HepG2 (cell line): ENCODE results near the gene MAST1. TPM values are rescaled to one million over a fixed set of nuclear protein-coding genes. Genes with fewer than 3 reads are reported as not detected.
A peak's percentile ranks its signal among the peaks of the same experiment; 100 is the strongest.

ENCODE experiments used
- CEBPB ChIP-seq: IDR thresholded peaks from 2 replicates; pipeline ENCODE4 v1.6.1; 2011; ENCODE audit warnings: low read depth, low read length, improper control_type of control experiment, borderline replicate concordance
- CEBPG ChIP-seq: IDR thresholded peaks from 2 replicates; pipeline ENCODE4 v1.6.1; 2016
- HDAC1 ChIP-seq: sonication (generic); formaldehyde crosslinking; IDR thresholded peaks from 2 replicates; pipeline ENCODE4 v1.5.1; 2020; ENCODE audit warnings: mild to moderate bottlenecking, missing genetic modification reagents
- RXRA ChIP-seq: sonication (generic); formaldehyde crosslinking; IDR thresholded peaks from 2 replicates; pipeline ENCODE4 v1.5.1; 2020; ENCODE audit warnings: missing genetic modification reagents
- SOX13 ChIP-seq, 3 experiments: fragments of 450-650 bp in 1 of 3; sonication (generic) in 1 of 3; formaldehyde crosslinking in 1 of 3; IDR thresholded peaks in 2 of 3; conservative IDR thresholded peaks in 1 of 3; 2 replicates each; pipeline versions ENCODE4 v1.5.0 to v1.6.1; 2016 to 2020; ENCODE audit warnings: antibody characterized with exemption in 1 of 3, mild to moderate bottlenecking in 1 of 3, missing compliant biosample characterization in 1 of 3, missing genetic modification reagents in 1 of 3, moderate library complexity in 1 of 3
- TOE1 ChIP-seq: sonication (generic); formaldehyde crosslinking; IDR thresholded peaks from 2 replicates; pipeline ENCODE4 v1.4.0; 2020; ENCODE audit warnings: mild to moderate bottlenecking, missing genetic modification reagents
- ZNF331 ChIP-seq: sonication (generic); formaldehyde crosslinking; IDR thresholded peaks from 2 replicates; pipeline ENCODE4 v1.4.0; 2020; ENCODE audit warnings: missing genetic modification reagents
- ZNF720 ChIP-seq: sonication (generic); formaldehyde crosslinking; IDR thresholded peaks from 2 replicates; pipeline ENCODE4 v1.4.0; 2020; ENCODE audit warnings: missing genetic modification reagents
- ZNF749 ChIP-seq: sonication (generic); formaldehyde crosslinking; IDR thresholded peaks from 2 replicates; pipeline ENCODE4 v1.8.0; 2022; ENCODE audit warnings: mild to moderate bottlenecking, missing genetic modification reagents, moderate library complexity, borderline replicate concordance
- polyA plus RNA-seq, 8 experiments: library from polyadenylated mRNA; depleted of rRNA in 3 of 8; stranded (reverse) in 7 of 8; unstranded in 1 of 8; fragments of >200 nt; fragmentation: Illumina TruSeq in 4 of 8; extraction: Trizol in 4 of 8; gene quantifications; 2 replicates each; pipeline versions ENCODE4 v1.2.1 to v1.2.3, GENCODE V29; 2011 to 2016; ENCODE audit warnings: low read depth in 4 of 8, missing spikeins in 1 of 8, mixed read lengths in 1 of 8; ENCODE audit not compliant: insufficient read depth in 1 of 8
- total RNA-seq, 5 experiments: library from RNA; depleted of rRNA; stranded (reverse); fragments of >200 nt; fragmentation: Illumina TruSeq; extraction: Trizol; gene quantifications; 2 replicates each; pipeline ENCODE4 v1.2.3, GENCODE V29; 2016; ENCODE audit warnings: low read depth in 1 of 5
- TF ChIP-seq, protein P1 (sequence below): sonication (generic); formaldehyde crosslinking; IDR thresholded peaks from 2 replicates; pipeline ENCODE4 v1.8.0; 2022; ENCODE audit warnings: missing genetic modification reagents, mild to moderate bottlenecking, borderline replicate concordance
- TF ChIP-seq, protein P2 (sequence below): sonication (generic); formaldehyde crosslinking; IDR thresholded peaks from 2 replicates; pipeline ENCODE4 v1.4.0; 2020; ENCODE audit warnings: mild to moderate bottlenecking, missing genetic modification reagents
- TF ChIP-seq, protein P3 (sequence below): sonication (generic); formaldehyde crosslinking; IDR thresholded peaks from 2 replicates; pipeline ENCODE4 v1.8.1; 2022; ENCODE audit warnings: mild to moderate bottlenecking, missing genetic modification reagents
- TF ChIP-seq, protein P4 (sequence below): sonication (generic); formaldehyde crosslinking; IDR thresholded peaks from 2 replicates; pipeline ENCODE4 v1.4.0; 2020; ENCODE audit warnings: missing genetic modification reagents
- TF ChIP-seq, protein P5 (sequence below): IDR thresholded peaks from 2 replicates; pipeline ENCODE4 v1.6.1; 2016; ENCODE audit warnings: missing genetic modification reagents, missing compliant biosample characterization
- TF ChIP-seq, protein P6 (sequence below): sonication (generic); formaldehyde crosslinking; IDR thresholded peaks from 2 replicates; pipeline ENCODE4 v1.5.1; 2020; ENCODE audit warnings: mild to moderate bottlenecking, missing genetic modification reagents, moderate library complexity

The MAST1 gene
- total and polyA plus RNA-seq, 2 of the 13 experiments (the other 11 are each of a cell fraction or from before 2014, with no cell fraction given), result 0.73 to 4.7 TPM

DNA sequence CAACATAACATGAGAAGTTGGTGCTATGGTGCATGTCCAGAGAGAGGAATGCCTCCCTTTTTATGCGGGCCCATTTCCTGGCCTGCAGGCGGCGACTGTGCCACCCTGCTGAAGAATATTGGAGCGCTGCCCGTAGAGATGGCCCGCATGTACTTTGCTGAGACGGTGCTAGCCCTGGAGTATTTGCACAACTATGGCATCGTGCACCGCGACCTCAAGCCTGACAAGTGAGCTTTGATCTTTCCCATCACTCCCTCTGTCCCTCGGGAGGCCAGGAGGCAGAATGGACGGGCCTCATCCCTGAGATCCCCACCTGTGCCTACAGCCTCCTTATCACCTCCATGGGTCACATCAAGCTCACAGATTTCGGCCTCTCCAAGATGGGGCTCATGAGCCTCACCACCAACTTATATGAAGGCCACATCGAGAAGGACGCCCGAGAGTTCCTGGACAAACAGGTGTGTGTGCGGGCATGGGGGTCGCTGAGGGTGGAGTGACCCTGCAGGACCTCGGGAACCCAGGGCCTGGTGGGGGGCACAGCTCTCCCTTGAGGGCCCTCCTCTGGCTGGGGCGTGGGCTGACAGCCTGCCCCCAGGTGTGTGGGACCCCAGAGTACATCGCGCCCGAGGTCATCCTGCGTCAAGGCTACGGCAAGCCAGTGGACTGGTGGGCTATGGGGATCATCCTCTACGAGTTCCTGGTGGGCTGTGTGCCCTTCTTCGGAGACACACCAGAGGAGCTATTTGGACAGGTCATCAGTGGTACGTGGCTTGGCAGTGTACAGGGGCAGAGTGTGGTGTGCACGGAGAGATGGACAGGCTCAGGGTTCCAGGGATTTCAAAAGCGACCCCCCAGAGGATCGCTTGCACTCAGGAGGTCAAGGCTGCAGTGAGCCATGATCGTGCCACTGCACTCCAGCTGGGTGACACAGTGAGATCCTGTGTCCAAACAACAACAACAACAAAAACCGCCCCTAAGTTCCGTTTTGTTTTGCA lies 26.7 kb downstream of the MAST1 start (continued):
- TF ChIP-seq SOX13 (IDR thresholded peaks at IDR 0.05) (no peak), SOX13 (CRISPR knock-in tag; conservative IDR thresholded peaks at IDR 0.05 in 1 of 2, IDR thresholded peaks at IDR 0.05 in 1 of 2) (peak in 1 of 2 experiments; percentile 20; a peak in 1 of 4 replicates), RXRA (CRISPR knock-in tag) (peak; percentile 73; the same call in 1 of the 2 replicates), CEBPG (peak; percentile 62), CEBPB (peak; percentile 63), TOE1 (no peak), ZNF749 (no peak), ZNF331 (CRISPR knock-in tag) (peak; percentile 57; the same call in 1 of the 2 replicates), ZNF720 (CRISPR knock-in tag) (no peak), HDAC1 (CRISPR knock-in tag) (peak; percentile 37)
- TF ChIP-seq, protein P1, sequence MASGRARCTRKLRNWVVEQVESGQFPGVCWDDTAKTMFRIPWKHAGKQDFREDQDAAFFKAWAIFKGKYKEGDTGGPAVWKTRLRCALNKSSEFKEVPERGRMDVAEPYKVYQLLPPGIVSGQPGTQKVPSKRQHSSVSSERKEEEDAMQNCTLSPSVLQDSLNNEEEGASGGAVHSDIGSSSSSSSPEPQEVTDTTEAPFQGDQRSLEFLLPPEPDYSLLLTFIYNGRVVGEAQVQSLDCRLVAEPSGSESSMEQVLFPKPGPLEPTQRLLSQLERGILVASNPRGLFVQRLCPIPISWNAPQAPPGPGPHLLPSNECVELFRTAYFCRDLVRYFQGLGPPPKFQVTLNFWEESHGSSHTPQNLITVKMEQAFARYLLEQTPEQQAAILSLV (CRISPR knock-in tag), result no peak
- TF ChIP-seq, protein P2, sequence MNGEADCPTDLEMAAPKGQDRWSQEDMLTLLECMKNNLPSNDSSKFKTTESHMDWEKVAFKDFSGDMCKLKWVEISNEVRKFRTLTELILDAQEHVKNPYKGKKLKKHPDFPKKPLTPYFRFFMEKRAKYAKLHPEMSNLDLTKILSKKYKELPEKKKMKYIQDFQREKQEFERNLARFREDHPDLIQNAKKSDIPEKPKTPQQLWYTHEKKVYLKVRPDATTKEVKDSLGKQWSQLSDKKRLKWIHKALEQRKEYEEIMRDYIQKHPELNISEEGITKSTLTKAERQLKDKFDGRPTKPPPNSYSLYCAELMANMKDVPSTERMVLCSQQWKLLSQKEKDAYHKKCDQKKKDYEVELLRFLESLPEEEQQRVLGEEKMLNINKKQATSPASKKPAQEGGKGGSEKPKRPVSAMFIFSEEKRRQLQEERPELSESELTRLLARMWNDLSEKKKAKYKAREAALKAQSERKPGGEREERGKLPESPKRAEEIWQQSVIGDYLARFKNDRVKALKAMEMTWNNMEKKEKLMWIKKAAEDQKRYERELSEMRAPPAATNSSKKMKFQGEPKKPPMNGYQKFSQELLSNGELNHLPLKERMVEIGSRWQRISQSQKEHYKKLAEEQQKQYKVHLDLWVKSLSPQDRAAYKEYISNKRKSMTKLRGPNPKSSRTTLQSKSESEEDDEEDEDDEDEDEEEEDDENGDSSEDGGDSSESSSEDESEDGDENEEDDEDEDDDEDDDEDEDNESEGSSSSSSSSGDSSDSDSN (CRISPR knock-in tag), result peak; percentile 59
- TF ChIP-seq, protein P3, sequence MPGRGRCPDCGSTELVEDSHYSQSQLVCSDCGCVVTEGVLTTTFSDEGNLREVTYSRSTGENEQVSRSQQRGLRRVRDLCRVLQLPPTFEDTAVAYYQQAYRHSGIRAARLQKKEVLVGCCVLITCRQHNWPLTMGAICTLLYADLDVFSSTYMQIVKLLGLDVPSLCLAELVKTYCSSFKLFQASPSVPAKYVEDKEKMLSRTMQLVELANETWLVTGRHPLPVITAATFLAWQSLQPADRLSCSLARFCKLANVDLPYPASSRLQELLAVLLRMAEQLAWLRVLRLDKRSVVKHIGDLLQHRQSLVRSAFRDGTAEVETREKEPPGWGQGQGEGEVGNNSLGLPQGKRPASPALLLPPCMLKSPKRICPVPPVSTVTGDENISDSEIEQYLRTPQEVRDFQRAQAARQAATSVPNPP (CRISPR knock-in tag), result no peak
- TF ChIP-seq, protein P4, sequence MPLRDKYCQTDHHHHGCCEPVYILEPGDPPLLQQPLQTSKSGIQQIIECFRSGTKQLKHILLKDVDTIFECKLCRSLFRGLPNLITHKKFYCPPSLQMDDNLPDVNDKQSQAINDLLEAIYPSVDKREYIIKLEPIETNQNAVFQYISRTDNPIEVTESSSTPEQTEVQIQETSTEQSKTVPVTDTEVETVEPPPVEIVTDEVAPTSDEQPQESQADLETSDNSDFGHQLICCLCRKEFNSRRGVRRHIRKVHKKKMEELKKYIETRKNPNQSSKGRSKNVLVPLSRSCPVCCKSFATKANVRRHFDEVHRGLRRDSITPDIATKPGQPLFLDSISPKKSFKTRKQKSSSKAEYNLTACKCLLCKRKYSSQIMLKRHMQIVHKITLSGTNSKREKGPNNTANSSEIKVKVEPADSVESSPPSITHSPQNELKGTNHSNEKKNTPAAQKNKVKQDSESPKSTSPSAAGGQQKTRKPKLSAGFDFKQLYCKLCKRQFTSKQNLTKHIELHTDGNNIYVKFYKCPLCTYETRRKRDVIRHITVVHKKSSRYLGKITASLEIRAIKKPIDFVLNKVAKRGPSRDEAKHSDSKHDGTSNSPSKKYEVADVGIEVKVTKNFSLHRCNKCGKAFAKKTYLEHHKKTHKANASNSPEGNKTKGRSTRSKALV, result peak; percentile 37; the same call in 1 of the 2 replicates
- TF ChIP-seq, protein P5, sequence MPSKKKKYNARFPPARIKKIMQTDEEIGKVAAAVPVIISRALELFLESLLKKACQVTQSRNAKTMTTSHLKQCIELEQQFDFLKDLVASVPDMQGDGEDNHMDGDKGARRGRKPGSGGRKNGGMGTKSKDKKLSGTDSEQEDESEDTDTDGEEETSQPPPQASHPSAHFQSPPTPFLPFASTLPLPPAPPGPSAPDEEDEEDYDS (CRISPR knock-in tag), result peak; percentile 19; the same call in 1 of the 2 replicates
- TF ChIP-seq, protein P6, sequence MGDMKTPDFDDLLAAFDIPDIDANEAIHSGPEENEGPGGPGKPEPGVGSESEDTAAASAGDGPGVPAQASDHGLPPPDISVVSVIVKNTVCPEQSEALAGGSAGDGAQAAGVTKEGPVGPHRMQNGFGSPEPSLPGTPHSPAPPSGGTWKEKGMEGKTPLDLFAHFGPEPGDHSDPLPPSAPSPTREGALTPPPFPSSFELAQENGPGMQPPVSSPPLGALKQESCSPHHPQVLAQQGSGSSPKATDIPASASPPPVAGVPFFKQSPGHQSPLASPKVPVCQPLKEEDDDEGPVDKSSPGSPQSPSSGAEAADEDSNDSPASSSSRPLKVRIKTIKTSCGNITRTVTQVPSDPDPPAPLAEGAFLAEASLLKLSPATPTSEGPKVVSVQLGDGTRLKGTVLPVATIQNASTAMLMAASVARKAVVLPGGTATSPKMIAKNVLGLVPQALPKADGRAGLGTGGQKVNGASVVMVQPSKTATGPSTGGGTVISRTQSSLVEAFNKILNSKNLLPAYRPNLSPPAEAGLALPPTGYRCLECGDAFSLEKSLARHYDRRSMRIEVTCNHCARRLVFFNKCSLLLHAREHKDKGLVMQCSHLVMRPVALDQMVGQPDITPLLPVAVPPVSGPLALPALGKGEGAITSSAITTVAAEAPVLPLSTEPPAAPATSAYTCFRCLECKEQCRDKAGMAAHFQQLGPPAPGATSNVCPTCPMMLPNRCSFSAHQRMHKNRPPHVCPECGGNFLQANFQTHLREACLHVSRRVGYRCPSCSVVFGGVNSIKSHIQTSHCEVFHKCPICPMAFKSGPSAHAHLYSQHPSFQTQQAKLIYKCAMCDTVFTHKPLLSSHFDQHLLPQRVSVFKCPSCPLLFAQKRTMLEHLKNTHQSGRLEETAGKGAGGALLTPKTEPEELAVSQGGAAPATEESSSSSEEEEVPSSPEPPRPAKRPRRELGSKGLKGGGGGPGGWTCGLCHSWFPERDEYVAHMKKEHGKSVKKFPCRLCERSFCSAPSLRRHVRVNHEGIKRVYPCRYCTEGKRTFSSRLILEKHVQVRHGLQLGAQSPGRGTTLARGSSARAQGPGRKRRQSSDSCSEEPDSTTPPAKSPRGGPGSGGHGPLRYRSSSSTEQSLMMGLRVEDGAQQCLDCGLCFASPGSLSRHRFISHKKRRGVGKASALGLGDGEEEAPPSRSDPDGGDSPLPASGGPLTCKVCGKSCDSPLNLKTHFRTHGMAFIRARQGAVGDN (CRISPR knock-in tag), result peak; percentile 82
